Ovary (tissue), 3 donors: ENCODE measurements around the gene FAM180A.

ENCODE experiments used
- CTCF ChIP-seq, 3 donors: fragments of 450-650 bp in 2 of 3; fragments of 200-600 bp in 1 of 3; IDR thresholded peaks; one replicate each; pipeline versions ENCODE4 v1.5.1 to v1.8.0; 2016 to 2022; ENCODE audit warnings: antibody characterized with exemption in 3 of 3, mild to moderate bottlenecking in 1 of 3
- POLR2A ChIP-seq: fragments of 450-650 bp; IDR thresholded peaks from one replicate; pipeline ENCODE4 v1.6.1; 2017; ENCODE audit warnings: antibody characterized with exemption, mild to moderate bottlenecking, moderate library complexity
- donor health status: DM: no; HTN: no; CAD: no.

- TF ChIP-seq CTCF (IDR thresholded peaks at IDR 0.05): no peak
- no peak for TF ChIP-seq POLR2A
Measured at GRCh38 chr7:135753616-135754413, 5.2 kb upstream of the FAM180A start.
